ENCODE data around the gene FAF1. TPM values are rescaled to one million over a fixed set of nuclear protein-coding genes. Genes with fewer than 3 reads are reported as not detected.

FAF1 gene
- total RNA-seq, 1 experiment from 2014 or later, result 73.2 TPM

DNA sequence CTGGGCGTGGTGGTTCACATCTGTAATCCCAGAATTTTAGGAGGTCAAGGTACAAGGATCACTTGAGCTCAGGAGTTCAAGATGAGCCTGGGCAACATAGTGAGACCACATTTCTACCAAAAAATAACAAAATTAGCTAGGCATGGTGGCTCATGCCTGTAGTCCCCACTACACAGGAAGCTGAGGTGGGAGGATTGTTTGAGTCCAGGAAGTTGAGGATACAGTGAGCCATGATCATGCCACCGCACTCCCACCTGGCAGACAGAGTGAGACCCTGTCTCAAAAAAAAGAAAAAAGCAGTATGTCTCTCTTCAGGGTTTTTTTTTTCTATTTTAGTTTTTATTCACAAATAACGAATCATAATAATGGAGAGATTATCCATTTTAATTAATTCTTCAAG lies 303.1 kb downstream of the FAF1 start:
- ATAC-seq, result no peak
- Histone ChIP-seq H3K9ac (ENCODE audit: low read length) (no peak overlapping the region), H3K27ac (ENCODE audit: low read depth, low read length) (no peak overlapping the region), H3K9me2 (ENCODE audit: insufficient read depth) (no peaks in the 10 kb centered on the region), H4K20me1 (ENCODE audit: insufficient read depth) (no peaks in the 10 kb centered on the region), H3K27me3 (ENCODE audit: insufficient read depth, low read length) (no peaks in the 10 kb centered on the region), H3K4me1 (ENCODE audit: control insufficient read depth in 1 of 2, insufficient read depth in 2 of 2, low read length in 2 of 2) (no peaks in the 10 kb centered on the region), H3K9me3 (ENCODE audit: control insufficient read depth in 1 of 2, insufficient read depth in 1 of 2, low read depth in 1 of 2, low read length in 2 of 2) (no peaks in the 10 kb centered on the region), H3K4me3 (replicated peaks in 1 of 2; ENCODE audit: low read depth in 1 of 2, low read length in 2 of 2) (no peak overlapping the region), H2AFZ (ENCODE audit: low read depth, low read length, poor library complexity, severe bottlenecking) (no peak overlapping the region), H3K36me3 (ENCODE audit: control insufficient read depth in 1 of 2, insufficient read depth in 2 of 2, low read length in 2 of 2) (no peaks in the 10 kb centered on the region), H3K4me2 (ENCODE audit: low read length) (no peak overlapping the region), H3K79me2 (ENCODE audit: insufficient read depth, low read length) (no peaks in the 10 kb centered on the region)
- CTCF ChIA-PET, result no interaction called here
- POLR2A ChIA-PET, result no interaction called here
- intact Hi-C loops (cut with micrococcal nuclease), result no loop called here
- no TSS peak for BruUV-seq (replicated peaks)
- RAD21 ChIA-PET (ENCODE audit: low non-redundant PET in 1 of 2, low total read pairs in 2 of 2, uncharacterized antibody in 2 of 2, unreplicated experiment in 2 of 2), result no interaction called here
- no peak for TF ChIP-seq ELF1 (IDR thresholded peaks at IDR 0.05; ENCODE audit: borderline replicate concordance, low read depth)
- no peak for TF ChIP-seq CEBPB (IDR thresholded peaks at IDR 0.05; ENCODE audit: low read depth)
- TF ChIP-seq EZH2phosphoT487 (IDR thresholded peaks at IDR 0.05; ENCODE audit: borderline replicate concordance), result no peak
- TF ChIP-seq ZNF274 (IDR thresholded peaks at IDR 0.05; ENCODE audit: low read depth, low read length), result no peak
- TF ChIP-seq EZH2 (IDR thresholded peaks at IDR 0.05), result no peak
- no peak for DNase-seq (ENCODE audit: low read depth, low spot score)

DNA sequence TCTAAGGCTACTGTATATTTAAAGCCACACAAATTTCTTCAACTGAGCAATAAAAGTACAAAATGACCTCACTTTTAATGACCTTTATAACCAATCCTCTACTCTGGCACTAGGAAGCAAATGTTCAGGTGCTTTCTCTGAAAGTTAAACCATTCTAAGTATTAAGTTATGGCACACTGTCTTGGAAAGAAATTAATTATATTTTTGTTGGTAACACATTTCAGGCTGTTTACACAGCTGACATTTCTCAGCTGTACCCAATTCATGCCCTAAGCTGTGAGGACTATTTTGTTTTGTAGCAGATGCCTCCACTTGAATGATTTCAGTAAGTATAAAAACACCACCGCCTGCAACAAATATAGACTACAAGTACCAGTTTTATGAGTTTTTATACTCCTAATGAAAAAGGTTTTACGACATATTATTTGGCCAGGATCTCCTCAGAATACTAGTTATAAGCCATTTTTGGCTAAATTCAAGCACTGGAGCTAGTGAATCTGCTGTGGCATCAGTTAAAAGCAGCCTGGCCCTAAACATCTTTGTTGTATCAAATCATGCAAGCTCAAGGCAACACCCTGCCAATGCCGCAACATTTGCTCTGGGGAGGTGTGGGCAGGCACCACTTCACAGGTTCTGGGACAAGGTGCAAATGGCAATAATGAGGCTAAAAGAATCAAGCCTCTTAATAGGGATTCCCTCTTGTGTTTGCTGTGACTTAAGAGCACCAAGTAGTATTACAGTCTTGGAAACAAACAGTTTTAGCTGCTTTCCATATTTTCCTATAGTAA lies 308.4 kb downstream of the FAF1 start:
- RAD21 ChIA-PET (ENCODE audit: low non-redundant PET in 1 of 2, low total read pairs in 2 of 2, uncharacterized antibody in 2 of 2, unreplicated experiment in 2 of 2), result no interaction called here
- POLR2A ChIA-PET, result no interaction called here
- Histone ChIP-seq H3K27ac (ENCODE audit: low read depth, low read length) (no peak overlapping the region), H3K9me3 (ENCODE audit: control insufficient read depth in 1 of 2, insufficient read depth in 1 of 2, low read depth in 1 of 2, low read length in 2 of 2) (no peaks in the 10 kb centered on the region), H2AFZ (ENCODE audit: low read depth, low read length, poor library complexity, severe bottlenecking) (no peak overlapping the region), H4K20me1 (ENCODE audit: insufficient read depth) (no peaks in the 10 kb centered on the region), H3K9me2 (ENCODE audit: insufficient read depth) (no peaks in the 10 kb centered on the region), H3K4me3 (replicated peaks in 1 of 2; ENCODE audit: low read depth in 1 of 2, low read length in 2 of 2) (no peak overlapping the region), H3K9ac (ENCODE audit: low read length) (no peak overlapping the region), H3K36me3 (ENCODE audit: control insufficient read depth in 1 of 2, insufficient read depth in 2 of 2, low read length in 2 of 2) (no peaks in the 10 kb centered on the region), H3K27me3 (ENCODE audit: insufficient read depth, low read length) (no peaks in the 10 kb centered on the region), H3K79me2 (ENCODE audit: insufficient read depth, low read length) (no peaks in the 10 kb centered on the region), H3K4me2 (ENCODE audit: low read length) (no peak overlapping the region), H3K4me1 (ENCODE audit: control insufficient read depth in 1 of 2, insufficient read depth in 2 of 2, low read length in 2 of 2) (no peaks in the 10 kb centered on the region)
- CTCF ChIA-PET, result no interaction called here
- intact Hi-C loops (cut with micrococcal nuclease), result no loop called here
- TF ChIP-seq EZH2phosphoT487 (IDR thresholded peaks at IDR 0.05; ENCODE audit: borderline replicate concordance), result no peak
- no peak for TF ChIP-seq CBX3 (IDR thresholded peaks at IDR 0.05; ENCODE audit: low read depth)
- TF ChIP-seq JUND (IDR thresholded peaks at IDR 0.05), result no peak
- no peak for TF ChIP-seq ATF3 (IDR thresholded peaks at IDR 0.05)
- TF ChIP-seq YY1 (IDR thresholded peaks at IDR 0.05; ENCODE audit: extremely low read depth, insufficient replicate concordance, low read depth, low read length), result no peak
- BruUV-seq (replicated peaks), result no TSS peak
- no peak for ATAC-seq
- DNase-seq (ENCODE audit: low read depth, low spot score), result no peak
